T1000 (cell line): ENCODE measurements around the gene ACE.
"Not testable (repeated sequence)": the region's sequence is repeated elsewhere in the genome, so short reads cannot be mapped to it uniquely, and the experiment has no call there.

Experiments used
- DNase-seq: peaks from one replicate; lab custom pipeline; 2025; ENCODE audit warnings: mixed read lengths; lab: John Stamatoyannopoulos, UW

The ACE gene

DNA sequence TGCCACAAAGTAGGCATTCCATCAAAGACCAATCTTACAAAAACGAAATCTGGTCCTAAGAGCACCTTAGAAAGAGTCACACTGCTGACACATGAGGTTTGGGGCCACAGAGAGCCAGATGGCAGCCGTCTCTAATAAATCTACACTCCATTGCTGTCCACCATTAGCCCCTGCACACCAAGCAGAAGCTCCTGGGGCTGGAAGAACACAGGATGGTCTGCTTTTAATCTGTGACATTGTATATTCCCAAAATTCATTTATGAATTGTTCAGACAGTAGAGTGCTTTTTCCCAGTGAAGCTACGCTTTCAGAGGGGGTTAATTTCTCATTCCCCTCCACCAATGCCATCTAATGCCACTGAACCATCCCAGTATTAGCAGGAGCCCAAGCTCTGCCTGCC is 32.4 kb upstream of the ACE start:
- no peak for DNase-seq

DNA sequence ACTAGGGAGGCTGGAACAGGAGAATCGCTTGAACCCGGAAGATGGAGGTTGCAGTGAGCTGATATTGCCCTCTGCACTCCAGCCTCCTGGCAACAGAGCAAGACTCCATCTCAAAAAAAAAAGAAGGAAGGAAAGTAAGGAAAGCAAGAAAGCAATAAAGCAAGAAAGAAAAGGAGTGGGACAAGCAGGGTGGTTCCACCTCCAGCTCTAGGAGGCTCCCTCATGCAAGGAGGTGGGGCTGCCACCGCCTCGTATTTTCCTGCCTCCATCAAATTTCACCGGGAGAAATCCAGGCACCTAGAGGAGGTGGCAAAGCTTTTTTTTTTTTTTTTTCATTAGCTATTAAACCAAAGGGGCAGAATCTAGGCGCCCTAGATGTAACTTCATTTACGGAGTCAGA is 31.8 kb upstream of the ACE start:
- DNase-seq, result no peak

- peak; percentile 59 for DNase-seq
Observed at GRCh38 chr17:63445571-63445953, 31.3 kb upstream of the ACE start.

- DNase-seq, result peak; percentile 90
Observed at GRCh38 chr17:63445954-63446752, 30.7 kb upstream of the ACE start, which contains the start of gene CYB561. CYB561 (minus strand) TSS chr17:63446306; CDS start chr17:63437547, 8,759 bp downstream.

- DNase-seq, result no peak
Observed at GRCh38 chr17:63446753-63447470, 29.9 kb upstream of the ACE start.

DNA sequence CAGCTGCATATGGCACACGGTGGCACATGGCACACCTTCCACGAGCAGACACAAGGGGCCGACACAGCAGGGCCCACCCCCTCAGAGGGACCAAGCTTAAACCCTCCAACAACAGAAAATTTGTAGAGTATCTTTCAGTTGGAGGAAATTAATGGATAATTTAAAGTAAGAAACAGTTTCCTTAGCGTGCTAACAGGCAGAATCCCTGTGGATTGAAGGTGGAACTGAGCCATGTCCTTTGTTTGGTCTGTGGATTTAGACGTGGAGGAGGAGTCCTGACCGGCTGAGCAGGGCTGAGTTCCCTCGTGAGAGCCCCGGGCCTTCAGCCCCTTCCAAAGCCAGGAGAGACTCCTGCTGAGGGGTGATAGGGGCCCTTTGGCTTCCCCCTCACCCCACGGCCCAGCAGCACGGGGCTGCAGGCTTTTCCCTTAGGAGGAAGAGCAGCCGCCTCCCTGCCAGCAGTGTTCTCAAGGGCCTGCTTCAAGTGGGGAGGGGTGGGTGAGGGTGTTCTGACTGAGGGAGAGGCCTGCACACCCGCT is 29.3 kb upstream of the ACE start:
- DNase-seq, result no peak

DNA sequence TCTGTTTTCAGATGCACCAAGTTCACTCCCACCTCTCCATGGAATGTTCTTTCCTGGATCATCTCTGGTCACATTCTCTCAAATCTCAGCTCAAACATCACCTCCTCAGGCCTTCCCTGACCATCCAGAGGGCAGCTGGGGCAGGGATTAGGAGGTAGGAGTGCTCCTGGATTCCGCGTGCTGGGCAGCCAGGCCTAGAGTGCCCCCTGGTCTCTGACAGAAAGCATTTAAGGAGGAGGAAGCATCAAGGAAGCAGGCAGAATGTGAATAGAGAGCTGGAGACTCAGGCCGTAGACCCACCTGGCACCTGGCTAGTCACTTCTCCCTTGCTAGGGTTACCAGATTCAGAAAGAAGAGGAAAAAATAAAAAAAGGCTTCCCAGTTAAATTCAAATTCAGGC is 28.2 kb upstream of the ACE start:
- DNase-seq, result no peak

- DNase-seq, result no peak
Observed at GRCh38 chr17:63450551-63450950, 26.3 kb upstream of the ACE start.

DNA sequence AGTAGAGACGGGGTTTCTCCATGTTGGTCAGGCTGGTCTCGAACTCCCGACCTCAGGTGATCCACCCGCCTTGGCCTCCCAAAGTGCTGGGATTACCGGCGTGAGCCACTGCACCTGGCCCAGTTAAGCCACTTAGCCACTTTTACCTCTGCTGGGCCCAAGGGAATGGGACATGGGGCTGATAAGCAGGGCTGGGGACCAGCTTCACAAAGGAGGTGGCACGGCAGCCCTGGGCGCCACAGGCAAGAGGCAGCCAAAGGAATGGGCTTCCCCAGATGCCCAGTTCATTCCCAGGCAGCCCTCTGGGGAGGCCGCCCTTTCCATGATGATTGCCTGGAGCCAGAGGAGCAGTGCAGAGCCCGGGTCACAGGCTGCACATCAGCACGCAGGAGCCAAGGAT is 25.7 kb upstream of the ACE start:
- DNase-seq, result no peak

DNA sequence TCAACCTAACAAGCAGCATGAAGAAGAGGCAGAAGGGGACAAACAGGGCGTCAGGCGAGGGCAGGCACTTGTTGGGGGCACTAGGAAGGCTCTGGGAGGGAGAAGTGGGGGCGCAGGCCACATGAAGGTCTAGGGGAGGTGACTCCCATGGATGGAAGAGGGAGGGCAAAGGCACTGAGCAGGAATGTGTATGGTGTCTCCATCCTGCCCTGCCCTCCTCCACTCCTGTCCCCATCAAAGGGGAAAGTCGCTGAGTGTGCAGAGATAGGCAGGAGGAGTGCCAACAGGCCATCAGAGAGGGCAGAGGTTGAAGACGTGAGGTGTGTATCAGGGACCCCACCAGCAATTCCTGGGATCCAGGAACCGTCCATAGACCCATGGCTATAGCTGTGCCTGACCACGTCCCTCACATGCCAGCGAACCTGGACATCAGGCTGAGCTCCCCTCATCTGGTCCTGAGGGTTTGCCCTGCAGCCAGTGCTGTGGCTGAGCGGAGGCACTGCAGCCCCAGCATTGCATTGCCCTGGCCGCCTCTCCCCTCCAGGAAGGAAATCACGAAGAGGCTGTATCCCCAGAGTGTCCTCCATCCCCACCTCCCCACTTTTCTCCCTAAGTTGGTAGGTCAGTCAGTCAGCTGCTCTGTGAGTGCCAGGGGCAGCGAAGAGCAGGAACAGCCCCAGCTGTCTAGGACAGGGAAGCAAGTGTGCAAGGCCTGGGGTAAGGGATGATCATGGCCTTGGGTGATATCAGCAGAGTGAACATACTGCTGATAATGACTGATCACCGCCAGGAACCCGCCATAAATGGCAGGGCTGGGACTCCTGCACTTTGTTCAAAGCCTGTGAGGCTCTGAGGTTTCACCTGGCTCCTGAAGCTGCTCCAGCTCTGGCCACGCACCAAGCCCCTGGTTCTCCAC is 24.6 kb upstream of the ACE start:
- no peak for DNase-seq

DNA sequence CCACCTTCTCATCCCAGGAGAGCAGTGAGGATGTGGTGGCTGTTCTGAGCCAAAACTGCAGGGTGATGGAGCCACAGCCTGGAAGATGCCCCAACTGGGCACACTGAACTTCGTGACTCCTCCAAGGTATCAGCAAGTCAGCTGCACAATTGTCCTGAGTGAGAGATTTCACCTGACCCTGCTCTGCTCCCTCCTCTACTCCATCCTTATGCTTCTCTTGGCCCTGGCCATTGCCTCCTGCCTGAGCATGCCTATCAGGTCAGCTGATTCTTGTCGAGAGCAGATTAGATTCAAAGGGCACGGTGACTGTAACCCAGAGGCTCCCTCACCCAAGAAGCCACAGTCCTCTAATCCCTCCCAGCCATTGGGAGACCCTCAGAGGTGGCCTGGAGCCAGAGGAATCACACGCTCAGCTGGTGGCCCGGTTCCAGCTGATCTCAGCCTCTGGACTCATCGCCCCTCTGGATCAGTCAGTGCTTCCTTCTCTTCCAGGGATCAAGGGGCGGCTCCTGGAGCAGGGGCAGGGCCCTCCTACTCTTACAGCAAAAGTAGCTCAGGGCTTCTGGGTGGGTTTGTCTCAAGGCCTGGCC is 23.8 kb upstream of the ACE start:
- DNase-seq, result no peak

DNA sequence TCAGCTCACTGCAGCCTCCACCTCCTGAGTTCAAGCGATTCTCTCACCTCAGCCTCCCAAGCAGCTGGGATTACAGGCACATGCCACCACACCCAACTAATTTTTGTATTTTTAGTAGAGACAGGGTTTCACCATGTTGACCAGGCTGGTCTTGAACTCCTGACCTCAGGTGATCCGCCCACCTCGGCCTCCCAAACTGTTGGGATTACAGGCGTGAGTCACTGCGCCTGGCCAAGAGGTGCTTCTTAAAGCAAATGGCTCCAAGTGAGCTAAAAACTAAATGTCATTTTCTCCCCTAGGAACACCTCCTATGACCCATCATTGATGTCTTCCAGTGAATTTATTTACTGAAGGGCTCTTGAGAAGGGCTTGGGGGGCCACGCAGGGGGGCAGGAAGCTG is 22.5 kb upstream of the ACE start:
- not testable (repeated sequence) for DNase-seq

GRCh38 chr17:63454915-63455314 is 21.9 kb upstream of the ACE start:
- DNase-seq, result no peak

DNA sequence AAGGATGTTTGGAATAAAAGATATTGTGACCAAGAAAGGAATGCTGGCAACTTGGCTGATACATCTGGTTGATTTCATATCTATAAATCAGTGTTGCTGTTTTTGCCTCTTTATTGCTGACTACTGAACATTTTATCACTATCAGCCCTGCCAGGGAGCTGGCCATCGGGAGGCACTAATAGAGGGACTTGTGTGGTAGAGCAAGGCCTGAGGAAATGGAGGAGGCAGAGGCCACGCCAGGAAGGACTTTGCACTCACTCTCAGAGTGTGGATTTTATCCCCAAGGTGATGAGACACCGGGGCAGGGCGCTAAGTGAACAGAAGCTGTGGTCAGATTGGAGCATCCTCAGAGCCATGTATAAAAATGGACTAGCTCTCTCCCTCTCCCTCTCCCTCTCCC is 21.4 kb upstream of the ACE start:
- DNase-seq, result no peak

DNA sequence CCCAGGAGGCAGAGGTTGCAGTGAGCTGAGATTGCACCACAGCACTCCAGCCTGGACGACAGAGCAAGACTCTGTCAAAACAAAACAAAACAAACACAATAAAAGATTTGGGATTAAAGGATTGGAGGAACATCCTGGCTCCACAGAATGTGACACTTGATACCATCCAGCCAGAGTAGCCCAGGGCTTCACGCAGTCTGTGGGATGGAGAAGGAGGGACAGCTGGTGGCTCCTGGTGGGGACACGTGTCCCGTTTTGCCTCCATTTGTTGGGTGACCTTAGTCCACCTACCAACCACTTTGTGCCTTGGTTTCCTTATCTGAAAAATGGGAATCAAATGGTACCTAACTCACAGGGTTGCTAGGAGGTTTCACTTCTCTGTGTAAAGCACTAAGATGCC is 18.4 kb upstream of the ACE start:
- DNase-seq, result no peak

DNA sequence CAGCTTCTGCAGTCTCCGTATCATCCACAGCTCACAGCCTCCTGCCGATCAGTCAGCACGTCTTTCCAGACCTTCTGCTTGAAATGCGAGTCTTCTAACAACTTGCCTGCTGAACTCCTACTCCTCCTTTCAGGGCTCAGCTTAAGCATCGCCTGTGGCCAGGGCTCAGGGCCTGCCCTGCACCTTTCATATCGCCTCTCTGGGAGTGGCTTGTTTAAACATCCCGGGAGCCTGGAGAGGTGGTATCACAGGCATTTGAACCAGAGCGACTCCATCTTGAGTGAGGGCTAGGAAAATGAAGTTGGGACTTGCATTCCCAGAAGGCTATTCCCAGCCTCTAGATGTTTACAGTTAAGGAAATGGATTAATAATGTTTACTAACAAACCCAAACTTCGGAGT is 16.8 kb upstream of the ACE start:
- DNase-seq, result no peak

GRCh38 chr17:63463771-63464170 is 13.1 kb upstream of the ACE start:
- DNase-seq, result no peak

GRCh38 chr17:63464691-63465236 is 12.1 kb upstream of the ACE start:
- DNase-seq, result no peak

DNA sequence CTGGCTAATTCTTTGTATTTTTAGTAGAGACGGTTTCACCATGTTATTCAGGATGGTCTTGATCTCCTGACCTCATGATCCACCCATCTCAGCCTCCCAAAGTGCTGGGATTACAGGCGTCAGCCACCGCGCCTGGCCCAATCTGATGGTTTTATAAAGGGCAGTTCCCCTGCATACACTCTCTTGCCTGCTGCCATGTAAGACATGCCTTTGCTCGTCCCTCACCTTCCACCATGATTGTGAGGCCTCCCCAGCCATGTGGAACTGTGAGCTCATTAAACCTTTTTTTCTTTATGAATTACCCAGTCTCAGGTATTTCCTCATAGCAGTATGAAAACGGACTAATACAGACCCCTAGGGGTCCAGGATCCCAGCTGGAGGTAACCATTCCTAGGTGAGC is 8.8 kb upstream of the ACE start:
- DNase-seq, result not testable (repeated sequence)

DNA sequence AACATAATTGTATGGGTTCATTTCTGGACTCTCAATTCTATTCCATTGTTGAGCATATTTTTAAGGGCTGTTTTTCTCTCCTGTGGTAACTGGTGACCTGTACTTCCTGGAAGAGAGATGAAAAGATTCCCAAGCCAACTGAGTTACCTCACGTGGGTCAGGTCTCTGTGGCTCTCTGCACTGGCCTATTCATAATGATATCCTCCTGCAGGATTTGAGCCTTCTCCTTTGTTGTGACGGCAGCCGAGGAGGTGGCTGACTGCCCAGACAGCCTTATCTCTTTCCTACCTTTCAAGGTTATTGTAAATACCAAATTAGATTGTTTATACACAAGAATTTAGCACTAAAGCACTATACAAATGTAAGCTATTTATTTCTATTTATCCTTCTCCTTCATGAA is 2.7 kb upstream of the ACE start:
- no peak for DNase-seq
